GM21390 (cell line): Measurements from ENCODE around the gene SPATA20.

ENCODE experiments used
- ATAC-seq: cut with Tn5 transposase; IDR thresholded peaks from one replicate; pipeline ENCODE4 v1.9.1; 2021; ENCODE audit not compliant: unreplicated experiment

SPATA20 gene

DNA sequence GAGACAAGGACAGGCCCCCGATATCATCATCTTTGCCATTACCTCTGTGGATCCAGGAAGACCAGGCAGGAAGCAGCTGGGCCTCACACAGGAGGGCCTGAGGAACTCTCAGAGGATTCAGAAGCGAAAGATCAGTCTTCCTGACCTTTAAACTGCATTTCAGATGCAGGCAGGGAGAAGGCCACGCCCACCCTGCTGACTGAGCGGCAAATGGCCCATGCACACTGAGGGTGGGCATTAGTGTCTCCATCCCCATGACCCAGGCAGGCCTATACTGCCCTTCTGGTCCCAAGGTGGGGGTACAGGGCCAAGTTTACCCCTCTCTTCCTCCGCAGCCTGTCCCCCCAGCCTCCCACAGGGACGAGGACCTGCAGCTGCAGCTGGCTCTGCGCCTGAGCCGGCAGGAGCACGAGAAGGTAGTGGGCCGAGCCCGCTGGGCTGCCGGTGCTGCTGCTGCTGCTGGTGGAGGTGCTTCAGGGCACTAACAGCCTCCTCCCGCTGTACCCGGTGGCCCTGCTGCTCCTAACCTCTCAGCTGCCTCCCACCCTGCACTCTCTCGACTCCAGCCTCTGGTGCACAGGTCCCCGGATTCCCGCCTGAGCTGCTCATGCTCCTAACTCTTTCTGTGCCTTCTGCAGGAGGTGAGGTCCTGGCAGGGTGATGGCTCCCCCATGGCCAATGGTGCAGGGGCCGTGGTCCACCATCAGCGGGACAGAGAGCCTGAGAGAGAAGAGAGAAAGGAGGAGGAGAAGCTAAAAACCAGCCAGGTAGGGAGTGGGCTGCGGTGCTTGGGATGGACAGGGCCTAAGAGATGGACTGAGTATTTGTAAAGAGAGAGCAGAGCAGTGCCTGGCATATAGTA, 8.2 kb upstream of the SPATA20 start:
- ATAC-seq = no peak

DNA sequence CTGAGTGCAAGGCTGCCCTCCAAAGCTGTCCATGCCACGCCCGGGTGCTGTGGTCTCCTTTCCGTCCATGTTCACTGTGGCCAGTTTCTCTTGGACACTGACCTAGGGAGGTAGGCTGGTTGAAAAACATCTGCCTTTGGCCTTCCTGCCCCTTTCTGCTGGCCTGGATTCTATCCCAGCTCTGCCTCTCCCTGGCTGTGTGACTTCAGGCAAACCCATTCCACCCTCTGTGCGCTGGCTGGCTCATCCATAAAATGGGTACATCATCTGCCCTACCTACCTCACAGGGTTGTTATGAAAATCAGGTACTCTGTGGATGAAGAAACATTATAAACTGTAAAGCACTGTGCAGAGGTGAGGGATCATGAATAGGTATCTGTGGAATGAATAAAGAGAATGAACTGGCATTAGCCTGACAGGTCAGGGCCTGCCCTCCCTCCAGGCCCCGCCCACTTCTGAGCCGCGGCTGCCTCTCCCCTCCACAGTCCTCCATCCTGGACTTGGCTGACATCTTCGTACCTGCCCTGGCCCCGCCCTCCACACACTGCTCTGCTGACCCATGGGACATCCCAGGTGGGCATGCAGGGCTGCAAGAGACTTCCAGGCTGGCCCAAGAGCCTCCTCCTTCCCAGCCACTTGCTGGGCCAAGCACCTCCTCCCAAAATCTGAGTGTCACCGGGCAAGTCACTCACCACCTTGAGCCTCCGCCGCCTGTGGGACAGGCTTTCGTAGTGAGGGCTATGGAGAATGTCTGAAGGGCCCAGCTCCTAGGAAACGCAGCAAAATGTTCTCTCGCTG, 7.0 kb upstream of the SPATA20 start:
- no peak for ATAC-seq

DNA sequence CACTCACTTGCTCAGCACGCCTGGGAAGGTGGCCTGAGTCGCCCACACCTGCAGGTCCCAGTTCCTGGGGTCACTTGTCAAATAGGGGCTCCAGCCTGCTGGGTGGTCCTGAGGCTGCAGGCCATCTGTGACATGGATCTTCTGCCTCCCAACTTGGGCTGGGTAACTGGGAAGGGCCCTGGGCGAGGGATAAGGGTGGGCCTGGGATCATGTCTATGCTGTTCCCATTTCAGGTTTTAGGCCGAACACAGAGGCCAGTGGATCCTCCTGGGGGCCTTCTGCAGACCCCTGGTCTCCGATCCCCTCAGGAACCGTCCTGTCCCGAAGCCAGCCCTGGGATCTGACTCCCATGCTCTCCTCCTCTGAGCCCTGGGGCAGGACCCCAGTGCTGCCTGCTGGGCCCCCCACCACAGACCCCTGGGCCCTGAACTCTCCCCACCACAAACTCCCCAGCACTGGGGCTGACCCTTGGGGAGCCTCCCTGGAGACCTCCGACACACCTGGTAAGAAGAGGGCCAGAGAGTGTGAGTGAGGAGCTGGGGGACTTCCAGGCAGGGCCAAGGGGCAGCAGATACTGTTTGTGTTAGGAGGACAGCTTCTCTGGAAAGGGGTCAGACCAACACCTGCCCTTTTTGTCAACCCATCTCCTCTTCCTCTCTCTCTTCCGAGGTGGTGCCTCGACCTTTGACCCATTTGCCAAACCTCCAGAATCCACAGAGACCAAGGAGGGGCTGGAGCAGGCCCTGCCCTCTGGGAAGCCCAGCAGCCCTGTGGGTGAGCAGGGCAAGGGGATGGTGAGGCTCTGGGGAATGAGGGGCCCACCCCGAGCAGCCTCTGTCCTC, 6.2 kb upstream of the SPATA20 start:
- no peak for ATAC-seq

DNA sequence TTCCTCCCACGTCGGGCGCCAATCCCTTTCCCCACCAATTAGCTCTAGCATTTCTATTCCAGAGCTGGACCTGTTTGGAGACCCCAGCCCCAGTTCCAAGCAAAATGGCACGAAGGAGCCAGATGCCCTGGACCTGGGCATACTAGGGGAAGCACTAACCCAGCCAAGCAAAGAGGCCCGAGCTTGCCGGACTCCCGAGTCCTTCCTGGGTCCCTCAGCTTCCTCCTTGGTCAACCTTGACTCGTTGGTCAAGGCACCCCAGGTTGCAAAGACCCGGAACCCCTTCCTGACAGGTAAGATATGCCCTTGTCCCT, 5.6 kb upstream of the SPATA20 start:
- ATAC-seq = no peak

DNA sequence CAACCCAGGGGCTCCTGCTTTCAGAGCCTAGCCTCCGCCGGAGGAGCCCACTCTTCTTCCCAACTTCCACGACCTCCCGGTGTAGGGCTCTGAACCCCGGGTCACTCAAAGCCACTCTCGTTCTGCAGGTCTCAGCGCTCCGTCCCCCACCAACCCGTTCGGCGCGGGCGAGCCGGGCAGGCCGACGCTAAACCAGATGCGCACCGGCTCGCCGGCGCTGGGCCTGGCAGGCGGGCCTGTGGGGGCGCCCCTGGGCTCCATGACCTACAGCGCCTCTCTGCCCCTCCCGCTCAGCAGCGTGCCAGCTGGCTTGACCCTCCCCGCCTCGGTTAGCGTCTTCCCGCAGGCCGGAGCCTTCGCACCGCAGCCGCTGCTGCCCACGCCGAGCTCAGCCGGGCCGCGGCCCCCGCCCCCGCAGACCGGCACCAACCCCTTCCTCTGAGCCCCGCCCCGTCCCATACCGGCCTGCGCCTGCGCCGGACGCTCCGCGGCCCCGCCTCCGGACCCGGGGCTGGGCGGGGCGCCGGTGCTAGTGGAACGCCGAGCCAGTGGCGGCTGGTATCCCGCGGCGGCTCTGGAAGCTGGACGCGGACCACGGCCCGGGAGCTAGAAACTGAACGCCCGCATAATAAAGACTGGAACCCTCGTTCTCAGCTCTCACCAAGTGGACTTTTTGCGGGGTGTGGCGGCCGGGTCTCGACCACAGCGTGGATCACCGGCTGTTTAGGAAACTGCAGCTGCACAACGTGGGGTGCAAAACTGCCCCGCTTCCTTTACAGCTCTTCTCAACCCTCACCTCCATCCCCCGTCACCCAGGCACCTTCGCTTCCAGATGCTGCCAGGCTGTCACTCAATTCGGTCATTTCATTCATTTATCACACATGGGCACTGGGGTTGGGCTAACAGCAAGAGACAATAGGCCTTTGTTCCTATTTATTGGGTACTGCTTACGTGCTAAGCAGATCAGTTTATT, 5.0 kb upstream of the SPATA20 start:
- peak; percentile 78 for ATAC-seq

DNA sequence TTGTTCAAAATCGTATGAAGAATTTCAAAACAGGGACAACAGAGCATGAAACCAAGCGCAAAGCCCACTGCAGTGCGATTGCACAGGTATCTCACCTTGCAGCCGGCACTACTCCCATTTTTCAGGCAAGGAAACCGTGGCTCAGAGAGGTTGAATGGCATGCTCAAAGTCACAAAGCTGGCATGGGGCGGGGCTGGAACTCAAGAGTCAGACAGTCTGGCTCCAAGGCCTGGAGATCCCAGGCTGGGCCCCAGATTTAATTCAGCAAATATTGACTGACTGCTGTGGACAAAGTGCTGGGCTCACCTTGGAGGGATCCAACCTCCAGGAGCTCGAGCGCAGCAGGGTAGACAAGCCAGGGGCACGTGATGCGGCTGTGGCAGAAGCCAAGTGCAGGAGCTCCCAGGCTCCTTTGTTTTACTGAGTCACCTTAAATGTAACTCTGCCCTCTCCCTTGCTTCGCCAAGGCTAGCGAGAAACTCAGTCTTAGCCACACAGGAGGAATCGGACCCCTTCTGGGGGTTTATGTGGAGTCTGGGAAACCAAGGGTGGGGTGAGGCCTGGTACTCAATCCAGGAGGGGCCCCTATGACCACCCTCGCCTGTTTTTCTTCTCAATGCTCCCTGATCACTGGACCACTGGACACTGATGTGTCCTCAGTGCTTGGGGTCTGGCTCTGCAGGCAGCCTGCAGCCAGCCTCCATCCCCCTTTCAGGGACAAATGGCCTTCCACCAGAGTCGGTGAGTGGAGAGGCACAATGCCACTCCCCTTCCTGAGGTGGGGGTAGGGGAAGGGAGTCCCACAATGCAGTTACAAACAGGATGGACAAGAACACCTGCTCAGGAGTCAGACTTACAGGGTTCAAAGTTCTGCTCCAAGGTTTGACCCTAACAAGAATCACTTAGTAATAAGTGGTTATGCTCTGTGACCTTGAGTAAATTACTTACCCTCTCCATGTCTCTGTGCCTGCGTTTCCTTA, 3.9 kb upstream of the SPATA20 start:
- no peak for ATAC-seq

DNA sequence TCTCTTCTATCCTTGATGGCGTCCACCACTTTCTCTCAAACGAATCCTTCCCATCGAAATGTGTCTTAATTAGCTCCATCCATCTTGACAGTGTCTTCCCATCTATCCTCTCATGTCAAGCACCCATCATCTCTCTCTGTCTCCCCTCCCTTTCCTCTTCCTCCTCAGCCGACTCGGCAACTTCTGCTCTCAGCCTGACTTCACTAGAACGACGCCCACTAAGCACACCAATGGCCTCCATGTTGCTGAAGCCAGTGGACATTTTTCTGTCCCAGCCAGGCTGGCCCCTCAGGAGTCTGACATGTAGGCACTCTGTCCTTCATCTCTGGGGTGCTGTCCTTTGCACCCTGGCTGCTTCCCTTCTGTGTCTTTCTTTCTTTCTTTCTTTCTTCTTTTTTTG, 2.5 kb upstream of the SPATA20 start:
- ATAC-seq = no peak

DNA sequence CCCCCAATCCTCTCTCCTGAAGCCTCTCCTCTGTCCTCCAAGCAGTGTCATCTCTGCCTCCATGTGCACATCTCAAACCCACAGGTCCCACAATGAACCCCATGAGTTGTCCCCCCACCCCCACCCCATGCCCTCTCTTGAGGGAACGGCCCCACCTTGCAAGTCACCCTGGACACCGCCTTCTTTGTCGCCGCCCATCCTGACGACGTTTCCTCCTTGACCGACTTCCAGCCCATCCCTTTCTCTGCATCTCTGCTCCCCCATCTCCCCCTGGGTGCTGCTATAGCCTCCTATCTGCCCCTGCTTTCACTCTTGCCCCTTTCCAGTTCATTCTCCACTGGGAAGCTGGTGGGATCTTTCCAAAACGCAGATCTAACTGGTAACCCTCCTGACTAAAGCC, 1.7 kb upstream of the SPATA20 start:
- no peak for ATAC-seq

DNA sequence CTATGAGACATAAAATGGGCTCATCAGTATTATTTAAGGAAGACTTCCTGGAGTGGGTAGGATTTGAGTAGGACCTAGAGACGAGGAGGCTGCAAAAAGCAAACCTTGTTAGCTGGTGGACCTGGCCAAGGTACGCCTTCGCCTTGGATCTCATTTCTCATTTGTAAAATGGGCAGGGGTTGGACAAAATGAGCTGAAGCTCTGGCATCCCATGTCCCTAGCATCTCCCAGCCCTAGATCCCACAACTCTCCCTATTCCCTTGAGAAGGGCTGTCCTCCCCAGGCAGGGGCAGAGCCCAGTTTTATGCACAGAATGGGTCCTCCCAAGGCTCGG, 306 bp upstream of the SPATA20 start:
- ATAC-seq = no peak

DNA sequence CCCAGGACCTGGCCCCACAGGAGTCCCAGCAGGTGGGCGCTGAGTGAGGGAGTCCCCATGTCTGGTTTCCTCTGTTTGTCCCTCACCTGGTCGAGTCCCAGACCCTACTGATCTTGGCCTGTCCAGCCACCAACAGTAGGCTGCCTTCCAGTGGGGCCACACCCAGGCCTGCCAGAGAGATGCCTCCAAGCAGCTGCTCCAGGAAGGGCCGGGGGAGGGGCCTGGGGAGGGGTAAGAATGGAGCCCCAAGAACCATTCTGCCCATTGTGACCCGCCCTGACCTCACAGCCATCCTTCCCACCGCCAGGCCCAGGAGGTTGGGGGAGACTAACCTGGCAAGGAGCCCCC, 736 bp downstream of the SPATA20 start:
- ATAC-seq = no peak

DNA sequence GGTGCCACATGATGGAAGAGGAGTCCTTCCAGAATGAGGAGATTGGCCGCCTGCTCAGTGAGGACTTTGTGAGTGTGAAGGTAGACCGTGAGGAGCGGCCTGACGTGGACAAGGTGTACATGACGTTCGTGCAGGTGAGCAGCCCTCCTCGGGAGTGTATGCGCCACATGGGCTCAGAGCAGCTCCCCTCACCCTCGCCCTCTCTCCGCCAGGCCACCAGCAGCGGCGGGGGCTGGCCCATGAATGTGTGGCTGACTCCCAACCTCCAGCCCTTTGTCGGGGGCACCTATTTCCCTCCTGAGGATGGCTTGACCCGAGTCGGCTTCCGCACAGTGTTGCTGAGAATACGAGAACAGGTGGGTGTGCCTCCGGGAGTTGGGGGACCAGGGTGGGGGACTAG, 1.9 kb downstream of the SPATA20 start:
- ATAC-seq = no peak

DNA sequence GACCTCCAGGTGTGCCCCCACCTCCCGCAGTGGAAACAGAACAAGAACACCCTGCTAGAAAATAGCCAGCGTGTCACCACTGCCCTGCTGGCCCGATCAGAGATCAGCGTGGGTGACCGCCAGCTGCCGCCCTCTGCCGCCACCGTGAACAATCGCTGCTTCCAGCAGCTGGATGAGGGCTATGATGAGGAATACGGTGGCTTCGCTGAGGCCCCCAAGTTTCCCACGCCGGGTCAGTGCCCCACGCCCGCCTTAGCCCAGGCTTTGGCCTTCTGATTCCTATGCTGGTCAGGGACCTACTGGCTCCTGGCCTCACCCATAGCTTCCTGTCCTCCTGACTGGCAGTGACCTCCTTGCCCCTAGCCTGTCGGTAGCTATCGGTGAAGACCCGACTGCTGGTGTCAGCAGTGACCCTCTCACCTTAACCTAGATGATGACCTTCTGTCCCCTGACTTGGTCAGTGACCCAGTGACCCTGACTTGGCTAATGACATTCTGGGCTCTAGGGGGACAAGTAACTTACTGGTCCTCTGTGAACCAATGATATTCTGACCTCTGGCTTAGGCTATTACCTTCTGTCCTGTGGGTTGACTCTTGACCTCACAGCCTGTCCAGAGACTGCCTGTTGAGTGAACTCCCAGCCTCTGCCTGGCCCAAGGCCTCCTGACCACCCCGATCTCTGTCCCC, 2.4 kb downstream of the SPATA20 start:
- no peak for ATAC-seq

DNA sequence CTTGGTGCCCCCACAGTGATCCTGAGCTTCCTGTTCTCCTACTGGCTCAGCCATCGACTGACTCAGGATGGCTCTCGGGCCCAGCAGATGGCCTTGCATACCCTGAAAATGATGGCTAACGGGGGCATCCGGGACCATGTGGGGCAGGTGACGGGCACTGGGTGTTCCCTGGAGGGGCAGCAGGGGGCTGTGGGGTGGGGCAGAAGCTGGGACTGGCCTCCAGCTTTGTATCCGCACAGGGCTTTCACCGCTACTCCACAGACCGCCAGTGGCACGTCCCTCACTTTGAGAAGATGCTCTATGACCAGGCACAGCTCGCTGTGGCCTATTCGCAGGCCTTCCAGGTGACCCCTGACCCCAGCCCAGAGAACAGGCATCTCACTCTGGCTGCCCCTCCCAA, 3.0 kb downstream of the SPATA20 start:
- no peak for ATAC-seq

DNA sequence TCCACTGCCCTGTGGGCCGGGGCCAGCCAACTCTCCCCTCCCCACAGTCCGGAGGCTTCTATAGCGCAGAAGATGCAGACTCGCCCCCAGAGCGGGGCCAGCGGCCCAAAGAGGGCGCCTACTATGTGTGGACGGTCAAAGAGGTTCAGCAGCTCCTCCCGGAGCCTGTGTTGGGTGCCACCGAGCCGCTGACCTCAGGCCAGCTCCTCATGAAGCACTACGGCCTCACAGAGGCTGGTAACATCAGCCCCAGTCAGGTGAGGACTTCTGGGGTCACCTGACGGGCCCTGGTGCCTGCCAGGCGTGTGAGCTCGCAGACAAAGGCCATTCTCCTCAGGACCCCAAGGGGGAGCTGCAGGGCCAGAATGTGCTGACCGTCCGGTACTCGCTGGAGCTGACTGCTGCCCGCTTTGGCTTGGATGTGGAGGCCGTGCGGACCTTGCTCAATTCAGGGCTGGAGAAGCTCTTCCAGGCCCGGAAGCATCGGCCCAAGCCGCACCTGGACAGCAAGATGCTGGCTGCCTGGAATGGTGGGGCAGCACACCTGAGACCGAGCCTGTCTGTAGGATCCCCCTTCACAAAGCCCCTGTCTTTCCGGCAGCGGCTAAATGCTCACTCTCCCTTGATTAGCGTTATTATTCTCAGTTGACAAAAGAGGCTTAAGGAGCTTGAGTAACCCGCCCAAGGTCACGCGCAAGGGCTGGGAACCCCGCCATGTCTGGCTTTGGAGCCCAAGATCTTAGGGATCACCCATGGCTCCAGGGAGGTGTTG, 3.9 kb downstream of the SPATA20 start:
- ATAC-seq = no peak

DNA sequence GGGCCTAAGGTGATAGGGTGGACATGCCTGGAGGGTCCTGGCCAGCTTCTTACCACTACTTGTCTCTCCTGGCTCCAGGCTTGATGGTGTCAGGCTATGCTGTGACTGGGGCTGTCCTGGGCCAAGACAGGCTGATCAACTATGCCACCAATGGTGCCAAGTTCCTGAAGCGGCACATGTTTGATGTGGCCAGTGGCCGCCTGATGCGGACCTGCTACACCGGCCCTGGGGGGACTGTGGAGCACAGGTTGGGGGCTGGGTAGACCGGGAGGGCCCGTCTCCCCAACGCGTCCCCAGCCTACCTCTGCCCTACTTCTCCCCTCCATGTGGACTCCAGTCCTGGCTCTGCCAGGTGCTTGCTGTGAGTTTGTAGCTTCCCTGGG, 4.5 kb downstream of the SPATA20 start:
- no peak for ATAC-seq

DNA sequence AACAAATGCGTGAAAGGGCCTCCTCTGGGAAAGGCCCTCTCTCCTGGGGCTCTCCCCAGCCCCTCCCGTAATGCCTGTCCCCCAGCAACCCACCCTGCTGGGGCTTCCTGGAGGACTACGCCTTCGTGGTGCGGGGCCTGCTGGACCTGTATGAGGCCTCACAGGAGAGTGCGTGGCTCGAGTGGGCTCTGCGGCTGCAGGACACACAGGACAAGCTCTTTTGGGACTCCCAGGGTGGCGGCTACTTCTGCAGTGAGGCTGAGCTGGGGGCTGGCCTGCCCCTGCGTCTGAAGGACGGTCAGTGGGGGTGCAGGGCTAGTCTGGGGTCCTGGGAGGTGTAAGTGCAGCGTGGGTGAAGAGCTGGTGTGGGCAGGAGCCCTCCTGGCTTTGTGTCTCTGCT, 4.9 kb downstream of the SPATA20 start:
- ATAC-seq = no peak

DNA sequence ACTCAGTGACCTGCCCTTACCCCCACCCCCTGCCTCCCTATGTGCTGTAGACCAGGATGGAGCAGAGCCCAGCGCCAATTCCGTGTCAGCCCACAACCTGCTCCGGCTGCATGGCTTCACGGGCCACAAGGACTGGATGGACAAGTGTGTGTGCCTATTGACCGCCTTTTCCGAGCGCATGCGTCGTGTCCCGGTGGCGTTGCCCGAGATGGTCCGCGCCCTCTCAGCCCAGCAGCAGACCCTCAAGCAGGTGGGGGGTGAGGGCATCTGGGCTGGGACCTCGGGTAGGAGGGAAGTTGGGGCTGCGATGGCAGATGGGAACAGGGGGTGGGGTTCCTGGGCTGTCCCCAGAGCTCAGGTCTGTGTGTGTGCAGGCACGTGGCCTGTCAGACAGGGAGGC, 7.2 kb downstream of the SPATA20 start:
- no peak for ATAC-seq

DNA sequence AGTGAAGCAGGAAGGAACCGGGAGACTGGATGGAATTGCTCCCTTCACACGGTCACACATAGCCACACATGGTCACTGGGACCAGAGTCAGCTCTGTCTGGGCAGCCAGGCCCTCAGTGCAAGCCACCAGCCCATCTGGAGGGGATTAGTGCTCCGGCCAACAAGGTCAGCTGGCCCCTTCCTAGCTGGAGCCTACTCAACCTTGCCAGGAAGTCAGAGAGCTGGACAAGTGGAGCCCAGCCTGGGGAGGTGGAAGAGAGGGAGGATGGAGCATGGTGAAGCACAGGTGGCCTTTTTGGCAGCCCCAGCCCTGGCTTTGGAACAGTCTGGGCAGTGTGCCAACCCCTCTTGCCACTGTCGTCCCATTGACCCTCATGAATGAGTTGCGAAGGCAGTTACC, 9.8 kb downstream of the SPATA20 start:
- ATAC-seq = no peak
